ENCODE measurements around the gene PIP4K2B. TPM values are rescaled to one million over a fixed set of nuclear protein-coding genes. Genes with fewer than 3 reads are reported as not detected.

The PIP4K2B gene
- total and polyA plus RNA-seq, 2 of the 8 experiments (the other 6 are each of a cell fraction or from before 2014, with no cell fraction given): 21.5 to 57.8 TPM

- peak; percentile 27; the same call in 1 of the 2 replicates for TF ChIP-seq EGR1 (IDR thresholded peaks at IDR 0.05; ENCODE audit: borderline replicate concordance, low read depth, low read length)
- peak in 1 of 2 experiments; percentile 47; a peak in 2 of 4 replicates for TF ChIP-seq RAD21 (IDR thresholded peaks at IDR 0.05 in 1 of 2, conservative IDR thresholded peaks at IDR 0.05 in 1 of 2; ENCODE audit: low read depth in 2 of 2, low read length in 2 of 2)
- TF ChIP-seq MAFK (IDR thresholded peaks at IDR 0.05; ENCODE audit: low read depth, low read length): no peak
- peak; percentile 57 for TF ChIP-seq KDM4A (IDR thresholded peaks at IDR 0.05; ENCODE audit: low read depth, low read length, severe bottlenecking)
- TF ChIP-seq CTBP2 (IDR thresholded peaks at IDR 0.05; ENCODE audit: borderline replicate concordance, insufficient read depth, insufficient read length, low read length): no peak
- 0 out of 3 replicates have a peak, but pooled peaks of 1 of the 2 experiments have one; percentile 17 for TF ChIP-seq POLR2A (IDR thresholded peaks at IDR 0.05; ENCODE audit: control extremely low read depth in 1 of 2, low read depth in 2 of 2, low read length in 2 of 2)
- TF ChIP-seq HDAC2 (IDR thresholded peaks at IDR 0.05; ENCODE audit: borderline replicate concordance in 1 of 2, low read depth in 2 of 2, low read length in 2 of 2): 0 out of 4 replicates have a peak, but pooled peaks of 1 of the 2 experiments have one; percentile 10
- peak; percentile 63; the same call in 1 of the 2 replicates for TF ChIP-seq RBBP5 (IDR thresholded peaks at IDR 0.05; ENCODE audit: borderline replicate concordance, low read depth, low read length)
- TF ChIP-seq PHF8 (conservative IDR thresholded peaks at IDR 0.05; ENCODE audit: low read depth, low read length): 0 out of 2 replicates have a peak, but pooled peaks have one; percentile 48
These were observed 69.3 kb downstream of the PIP4K2B start, which contains the start of gene CISD3 (continued) for GRCh38 chr17:38729886-38730525.

All from H1 (cell line).